Calu3 (cell line): ENCODE results near the gene PFKFB2. TPM values are rescaled to one million over a fixed set of nuclear protein-coding genes. Genes with fewer than 3 reads are reported as not detected.

Experiments
- BruUV-seq: library from RNA; stranded (reverse); fragments of 400-500 nt; replicated peaks from 2 replicates; lab custom pipeline; 2021; lab: Mats Ljungman, UMichigan
- CTCF ChIA-PET: fragments of 300-600 bp; sonication (Branson Sonifier 250); formaldehyde crosslinking; loops from one replicate; lab custom pipeline; 2022; ENCODE audit warnings: antibody characterized with exemption; lab: Charles Lee
- DNase-seq: peaks from one replicate; pipeline ENCODE4 v3.0.0; 2022
- H3K27ac Mint-ChIP-seq: one replicate; pipeline ENCODE4 v1.8.0; 2022; ENCODE audit warnings: mixed read lengths; ENCODE audit not compliant: unreplicated experiment
- H3K27me3 Mint-ChIP-seq: one replicate; pipeline ENCODE4 v1.8.0; 2022; ENCODE audit warnings: mixed read lengths; ENCODE audit not compliant: unreplicated experiment
- H3K36me3 Mint-ChIP-seq: one replicate; pipeline ENCODE4 v1.8.0; 2022; ENCODE audit warnings: mild to moderate bottlenecking, moderate library complexity, mixed read lengths; ENCODE audit not compliant: insufficient read depth, unreplicated experiment
- H3K4me1 Mint-ChIP-seq: one replicate; pipeline ENCODE4 v1.8.0; 2022; ENCODE audit warnings: mild to moderate bottlenecking, low read depth, mixed read lengths; ENCODE audit not compliant: unreplicated experiment
- H3K4me3 Mint-ChIP-seq: one replicate; pipeline ENCODE4 v1.8.0; 2022; ENCODE audit warnings: mild to moderate bottlenecking, low read depth, moderate library complexity, mixed read lengths; ENCODE audit not compliant: unreplicated experiment
- H3K9me3 Mint-ChIP-seq: one replicate; pipeline ENCODE4 v1.8.0; 2022; ENCODE audit warnings: low read depth, mixed read lengths; ENCODE audit not compliant: unreplicated experiment
- CTCF ChIP-seq: fragments of 200-600 bp; IDR thresholded peaks from one replicate; pipeline ENCODE4 v1.8.0; 2022; ENCODE audit warnings: antibody characterized with exemption; ENCODE audit not compliant: unreplicated experiment
- intact Hi-C: fragments of 100-400 bp; cut with micrococcal nuclease; formaldehyde crosslinking; loops from one replicate; pipeline ENCODE4 v1.10.0; 2022; ENCODE audit not compliant: unreplicated experiment
- total RNA-seq: library from RNA; stranded (reverse); gene quantifications from 2 replicates; pipeline ENCODE4 v1.2.3, GENCODE V29; 2022

The PFKFB2 gene
- total RNA-seq, 1 experiment from 2014 or later: 54.4 TPM

- no peak overlapping the region for H3K27ac Mint-ChIP-seq
- no peak for DNase-seq
- H3K27me3 Mint-ChIP-seq: no peaks in the 10 kb centered on the region
- CTCF ChIA-PET: interaction anchor here (0.6 kb wide), 1 partner anchor 73 kb away, joined by 4 read pairs; no protein-coding TSS in a partner anchor
- H3K9me3 Mint-ChIP-seq: no peaks in the 10 kb centered on the region
- H3K4me3 Mint-ChIP-seq: no peak overlapping the region
- H3K4me1 Mint-ChIP-seq: peaks cover 11% of the 10 kb centered on the region
- TF ChIP-seq CTCF: no peak
- BruUV-seq: no TSS peak
- peaks cover 25% of the 10 kb centered on the region for H3K36me3 Mint-ChIP-seq
- intact Hi-C loops: no loop called here
Measured at GRCh38 chr1:207069061-207069460, 16.0 kb downstream of the PFKFB2 start.

GRCh38 chr1:207069858-207070506 is 16.9 kb downstream of the PFKFB2 start:
- intact Hi-C loops: loop anchor here (10.0 kb wide), 2 partner anchors 265 to 335 kb away; no protein-coding TSS in a partner anchor
- no peaks in the 10 kb centered on the region for H3K9me3 Mint-ChIP-seq
- no TSS peak for BruUV-seq
- H3K4me3 Mint-ChIP-seq: no peak overlapping the region
- CTCF ChIA-PET: no interaction called here
- H3K36me3 Mint-ChIP-seq: peaks cover 25% of the 10 kb centered on the region
- no peak for TF ChIP-seq CTCF
- no peak for DNase-seq
- no peaks in the 10 kb centered on the region for H3K27me3 Mint-ChIP-seq
- no peak overlapping the region for H3K27ac Mint-ChIP-seq
- peaks cover 11% of the 10 kb centered on the region for H3K4me1 Mint-ChIP-seq

GRCh38 chr1:207070811-207071210 is 17.7 kb downstream of the PFKFB2 start:
- Mint-ChIP-seq H3K36me3 (peaks cover 25% of the 10 kb centered on the region), H3K4me3 (no peak overlapping the region), H3K27ac (no peak overlapping the region), H3K9me3 (no peaks in the 10 kb centered on the region), H3K4me1 (peaks cover 11% of the 10 kb centered on the region), H3K27me3 (no peaks in the 10 kb centered on the region)
- TF ChIP-seq CTCF: no peak
- CTCF ChIA-PET: no interaction called here
- no TSS peak for BruUV-seq
- no peak for DNase-seq
- intact Hi-C loops: loop anchor here (10.0 kb wide), 2 partner anchors 266 to 336 kb away; no protein-coding TSS in a partner anchor

GRCh38 chr1:207071426-207071825 is 18.4 kb downstream of the PFKFB2 start:
- DNase-seq: no peak
- intact Hi-C loops: loop anchor here (10.0 kb wide), 2 partner anchors 267 to 337 kb away; no protein-coding TSS in a partner anchor
- H3K27me3 Mint-ChIP-seq: no peaks in the 10 kb centered on the region
- no peak overlapping the region for H3K4me3 Mint-ChIP-seq
- TF ChIP-seq CTCF: no peak
- H3K36me3 Mint-ChIP-seq: peaks cover 25% of the 10 kb centered on the region
- H3K27ac Mint-ChIP-seq: no peak overlapping the region
- no TSS peak for BruUV-seq
- CTCF ChIA-PET: no interaction called here
- H3K4me1 Mint-ChIP-seq: peaks cover 11% of the 10 kb centered on the region
- H3K9me3 Mint-ChIP-seq: no peaks in the 10 kb centered on the region
